Measurements from ENCODE around the gene RALGPS1. TPM values are rescaled to one million over a fixed set of nuclear protein-coding genes. Genes with fewer than 3 reads are reported as not detected.
A peak's percentile ranks its signal among the peaks of the same experiment; 100 is the strongest.

The RALGPS1 gene
- total RNA-seq, 6 donors from 2014 or later, result 12.3 to 52.4 (median 17.1) TPM

- peaks cover 7 to 11% (median 9%) of the 10 kb centered on the region in 4 donors for H3K4me1 ChIP-seq
- H3K36me3 ChIP-seq, result peaks cover 5 to 48% (median 24%) of the 10 kb centered on the region in 4 donors
- no peak for ATAC-seq (ENCODE audit: low FRiP score in 2 of 2)
- no peaks in the 10 kb centered on the region for H3K9me3 ChIP-seq
- H3K27ac ChIP-seq, result no peak overlapping the region
- TF ChIP-seq POLR2AphosphoS5 (IDR thresholded peaks at IDR 0.05) (no peak), POLR2A (IDR thresholded peaks at IDR 0.05) (no peak), CTCF (IDR thresholded peaks at IDR 0.05) (no peak), EP300 (IDR thresholded peaks at IDR 0.05) (no peak)
- no peak overlapping the region for H3K4me3 ChIP-seq
- H3K27me3 ChIP-seq, result no peaks in the 10 kb centered on the region
- DNase-seq, result no peak
- 94 to 95% methylated on average over 23 of the region's 23 CpGs for WGBS, 2 donors
These were observed 34.2 kb upstream of the RALGPS1 start for GRCh38 chr9:126880226-126880946.

- H3K36me3 ChIP-seq, result peaks cover 5 to 48% (median 24%) of the 10 kb centered on the region in 4 donors
- H3K4me1 ChIP-seq, result peaks cover 5 to 11% (median 8%) of the 10 kb centered on the region in 4 donors
- no peak for DNase-seq
- no peak for TF ChIP-seq POLR2A (IDR thresholded peaks at IDR 0.05)
- TF ChIP-seq POLR2AphosphoS5 (IDR thresholded peaks at IDR 0.05), result no peak
- TF ChIP-seq EP300 (IDR thresholded peaks at IDR 0.05), result no peak
- no peak for TF ChIP-seq CTCF (IDR thresholded peaks at IDR 0.05)
- H3K27ac ChIP-seq, result no peak overlapping the region
- no peaks in the 10 kb centered on the region for H3K27me3 ChIP-seq
- no peaks in the 10 kb centered on the region for H3K9me3 ChIP-seq
- no peak overlapping the region for H3K4me3 ChIP-seq
- 77 to 81% methylated on average over 6 of the region's 6 CpGs for WGBS, 2 donors
- ATAC-seq (ENCODE audit: low FRiP score in 2 of 2), result no peak
These were observed 33.6 kb upstream of the RALGPS1 start for GRCh38 chr9:126880947-126881332.

GRCh38 chr9:126882746-126883145, 31.8 kb upstream of the RALGPS1 start:
- peaks cover 5 to 53% (median 24%) of the 10 kb centered on the region in 4 donors for H3K36me3 ChIP-seq
- H3K27ac ChIP-seq, result no peak overlapping the region
- no peak for DNase-seq
- no peak for TF ChIP-seq EP300 (IDR thresholded peaks at IDR 0.05)
- WGBS, 2 donors, result 88 to 90% methylated on average over 11 of the region's 11 CpGs
- peaks cover 5 to 11% (median 8%) of the 10 kb centered on the region in 4 donors for H3K4me1 ChIP-seq
- no peak for ATAC-seq (ENCODE audit: low FRiP score in 2 of 2)
- H3K9me3 ChIP-seq, result no peaks in the 10 kb centered on the region
- H3K27me3 ChIP-seq, result no peaks in the 10 kb centered on the region
- H3K4me3 ChIP-seq, result no peak overlapping the region

GRCh38 chr9:126883636-126884035, 30.9 kb upstream of the RALGPS1 start:
- H3K9me3 ChIP-seq, result no peaks in the 10 kb centered on the region
- peaks cover 5 to 53% (median 24%) of the 10 kb centered on the region in 4 donors for H3K36me3 ChIP-seq
- 85 to 91% methylated on average over 15 of the region's 15 CpGs for WGBS, 2 donors
- H3K27me3 ChIP-seq, result no peaks in the 10 kb centered on the region
- no peak for ATAC-seq (ENCODE audit: low FRiP score in 2 of 2)
- TF ChIP-seq EP300 (IDR thresholded peaks at IDR 0.05), result no peak
- TF ChIP-seq CTCF (IDR thresholded peaks at IDR 0.05), result no peak
- TF ChIP-seq POLR2AphosphoS5 (IDR thresholded peaks at IDR 0.05), result no peak
- TF ChIP-seq POLR2A (IDR thresholded peaks at IDR 0.05), result no peak
- no peak overlapping the region for H3K4me3 ChIP-seq
- peaks cover 5 to 11% (median 8%) of the 10 kb centered on the region in 4 donors for H3K4me1 ChIP-seq
- no peak overlapping the region for H3K27ac ChIP-seq
- no peak for DNase-seq

- ATAC-seq (ENCODE audit: low FRiP score in 2 of 2), result no peak
- DNase-seq, result no peak
- Histone ChIP-seq H3K9me3 (no peaks in the 10 kb centered on the region), H3K27ac (peak overlapping the region in 2 of 4 donors; percentile 10 to 31), H3K4me3 (no peak overlapping the region), H3K36me3 (peaks cover 4 to 42% (median 15%) of the 10 kb centered on the region in 4 donors), H3K27me3 (no peaks in the 10 kb centered on the region), H3K4me1 (peaks cover 5 to 11% (median 8%) of the 10 kb centered on the region in 4 donors)
- WGBS, 2 donors, result 53 to 54% methylated on average over 6 of the region's 6 CpGs
- TF ChIP-seq POLR2A (IDR thresholded peaks at IDR 0.05) (no peak), POLR2AphosphoS5 (IDR thresholded peaks at IDR 0.05) (no peak), CTCF (IDR thresholded peaks at IDR 0.05) (no peak), EP300 (IDR thresholded peaks at IDR 0.05) (no peak)
These were observed 29.4 kb upstream of the RALGPS1 start for GRCh38 chr9:126885131-126885641.
